Measurements from ENCODE around the gene TMEM250.
A peak's percentile ranks its signal among the peaks of the same experiment; 100 is the strongest.

The TMEM250 gene

DNA sequence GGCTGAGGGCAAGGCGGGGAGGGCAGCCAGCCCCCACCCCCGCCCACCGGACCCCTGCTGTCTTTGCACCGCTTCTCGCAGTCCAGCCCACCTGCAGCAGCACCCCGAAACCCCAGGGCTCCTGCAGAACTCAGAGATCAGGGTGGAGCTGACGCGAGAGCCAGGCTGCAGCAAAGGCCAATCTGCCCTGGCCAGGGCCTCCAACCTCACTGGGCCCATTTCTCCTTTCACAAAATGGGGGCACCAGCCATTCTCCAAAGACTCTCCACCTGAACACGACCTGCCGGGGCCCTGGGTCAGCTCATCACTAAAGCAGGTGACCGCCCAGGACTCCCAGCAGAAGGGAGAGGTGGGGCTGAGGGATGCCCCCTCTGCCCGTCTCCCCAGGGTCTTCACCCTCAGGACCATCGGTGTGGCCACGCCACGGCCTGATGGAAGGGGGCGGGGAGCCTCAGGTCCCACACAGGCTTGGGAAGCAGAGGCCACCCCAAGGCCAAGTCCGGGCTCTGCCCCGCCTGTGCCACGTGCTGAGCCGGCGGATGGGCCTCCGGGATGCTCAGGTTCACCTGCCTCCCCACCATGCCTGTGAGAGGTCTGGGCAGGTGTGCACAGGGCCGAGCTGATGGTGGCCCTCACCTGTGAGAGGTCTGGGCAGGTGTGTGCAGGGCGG is 36.7 kb downstream of the TMEM250 start:
- no peak for DNase-seq

DNA sequence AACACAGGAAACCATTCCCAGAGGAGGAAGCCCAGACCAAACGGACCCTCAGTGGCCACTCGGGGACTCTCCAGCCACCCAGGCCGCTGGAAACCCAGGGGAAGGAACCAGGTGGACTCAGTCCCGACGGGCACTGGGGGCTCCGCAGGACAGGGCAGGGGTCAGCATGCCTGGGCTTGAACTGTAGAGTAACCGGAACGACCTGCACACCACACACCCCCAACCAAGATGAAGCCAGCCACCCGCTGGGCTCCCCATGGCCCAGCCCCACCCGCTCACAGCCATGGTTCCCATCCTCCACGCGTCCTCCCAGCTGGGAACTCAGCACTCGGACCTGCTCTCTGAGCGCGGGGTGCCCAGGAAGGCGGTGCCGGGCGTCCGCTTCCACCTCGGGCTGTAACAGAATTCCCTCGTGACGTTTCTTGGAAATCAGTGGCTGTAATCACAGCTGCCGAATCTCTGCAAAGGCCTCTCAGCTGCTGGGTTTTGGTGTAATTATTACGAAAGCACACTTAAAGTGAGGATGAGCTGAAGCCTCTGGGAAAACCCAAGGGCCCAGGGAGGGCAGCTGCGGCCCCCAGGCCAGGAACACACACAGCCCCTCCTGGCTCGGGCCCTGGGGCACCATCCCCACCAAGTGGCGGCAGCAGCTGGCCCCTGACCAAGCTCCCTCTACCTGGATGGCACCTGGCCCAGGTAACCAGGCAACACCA is 37.4 kb downstream of the TMEM250 start:
- DNase-seq: peak; percentile 23

GRCh38 chr9:136080716-136081112 is 38.0 kb downstream of the TMEM250 start:
- no peak for DNase-seq

DNA sequence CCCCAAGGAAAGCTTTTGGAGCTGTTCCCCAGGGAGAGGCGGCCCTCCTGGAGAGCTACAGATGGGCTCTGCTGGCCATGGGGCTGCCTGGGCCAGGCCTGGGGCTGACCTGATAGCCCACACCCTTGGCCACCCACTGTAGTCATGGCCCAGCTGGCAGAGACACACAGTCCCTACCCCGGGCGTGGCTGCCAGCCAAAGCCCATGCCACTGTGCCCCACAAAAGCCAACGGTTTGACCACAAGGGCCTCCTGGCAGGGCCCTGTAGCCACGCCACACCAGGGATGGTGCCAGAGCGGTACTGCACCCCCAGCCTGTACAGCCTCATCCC is 38.8 kb downstream of the TMEM250 start:
- no peak for DNase-seq

DNA sequence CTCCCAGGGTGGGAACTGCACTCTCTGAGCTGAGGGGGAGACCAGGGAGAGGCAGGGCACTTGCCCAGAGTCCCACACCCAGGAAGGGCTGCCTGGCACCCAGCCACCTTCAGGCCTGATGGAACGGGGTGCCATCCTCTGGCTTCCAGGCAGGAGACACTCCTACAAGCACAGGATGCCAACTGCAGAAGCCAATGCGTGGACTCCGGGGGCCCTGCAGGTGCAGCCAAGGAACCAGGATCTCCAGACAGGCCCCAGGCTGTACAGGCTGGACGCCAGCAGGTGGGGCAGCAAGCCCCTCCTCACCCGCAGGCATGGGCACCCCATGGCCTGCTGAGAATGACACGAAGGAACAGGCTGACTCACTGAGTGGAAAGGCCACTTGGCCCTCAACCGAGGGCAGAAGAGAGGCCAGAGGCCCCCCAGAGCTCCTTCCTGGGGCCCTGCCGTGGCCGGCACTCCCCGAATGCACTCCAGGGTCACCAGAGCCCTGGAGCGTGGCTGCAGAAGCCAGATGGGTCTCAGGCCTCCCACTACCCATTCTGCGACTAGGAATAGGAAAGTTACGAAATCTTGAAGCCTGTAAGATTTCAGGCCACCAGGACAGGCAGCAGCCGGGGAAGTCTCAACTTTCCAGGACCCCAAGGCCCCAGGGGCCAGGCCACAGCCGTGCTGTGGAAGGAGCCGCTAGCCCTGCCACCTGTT is 39.3 kb downstream of the TMEM250 start:
- DNase-seq: no peak

- DNase-seq: no peak
Observed at GRCh38 chr9:136078498-136079011, 40.1 kb downstream of the TMEM250 start.

DNA sequence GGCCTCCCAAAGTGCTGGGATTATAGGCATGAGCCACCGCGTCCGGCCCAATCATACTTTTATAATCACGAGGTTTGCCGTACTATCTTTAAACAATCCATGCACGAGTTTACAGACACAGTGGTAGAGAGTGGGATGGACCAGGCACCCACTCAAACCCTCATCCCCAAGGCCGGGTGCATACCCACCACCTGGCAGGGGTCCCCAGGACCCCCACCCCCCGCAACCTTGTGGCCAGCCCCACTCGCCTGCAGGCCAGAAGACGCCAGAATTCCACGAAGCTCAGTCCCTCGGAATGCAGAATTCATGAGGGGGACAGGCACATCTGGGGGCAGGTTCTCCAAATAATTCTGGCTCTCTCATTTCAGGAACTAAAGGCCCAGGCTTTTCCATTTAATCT is 40.7 kb downstream of the TMEM250 start:
- DNase-seq: no peak

DNA sequence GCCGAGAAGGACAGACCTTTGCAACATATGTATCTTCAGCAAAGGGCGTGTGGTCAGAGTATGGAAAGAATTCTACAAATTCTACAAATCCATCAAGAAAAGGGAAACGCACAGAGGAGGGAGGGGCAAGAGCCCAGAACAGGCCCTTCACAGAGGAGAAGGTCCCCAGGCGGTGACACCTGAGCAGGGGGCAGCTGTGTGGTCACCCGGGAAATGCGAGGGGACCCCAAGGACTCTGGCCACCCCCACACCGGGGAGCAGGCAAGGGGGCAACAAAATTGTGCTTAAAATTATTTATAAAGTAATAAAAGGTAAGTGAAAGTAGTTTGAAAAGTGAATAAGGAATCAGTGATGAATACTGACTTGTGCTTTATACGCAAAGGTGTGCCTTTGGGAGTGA is 41.2 kb downstream of the TMEM250 start:
- DNase-seq: no peak

- DNase-seq: no peak
Observed at GRCh38 chr9:136075881-136076678, 42.6 kb downstream of the TMEM250 start.

DNA sequence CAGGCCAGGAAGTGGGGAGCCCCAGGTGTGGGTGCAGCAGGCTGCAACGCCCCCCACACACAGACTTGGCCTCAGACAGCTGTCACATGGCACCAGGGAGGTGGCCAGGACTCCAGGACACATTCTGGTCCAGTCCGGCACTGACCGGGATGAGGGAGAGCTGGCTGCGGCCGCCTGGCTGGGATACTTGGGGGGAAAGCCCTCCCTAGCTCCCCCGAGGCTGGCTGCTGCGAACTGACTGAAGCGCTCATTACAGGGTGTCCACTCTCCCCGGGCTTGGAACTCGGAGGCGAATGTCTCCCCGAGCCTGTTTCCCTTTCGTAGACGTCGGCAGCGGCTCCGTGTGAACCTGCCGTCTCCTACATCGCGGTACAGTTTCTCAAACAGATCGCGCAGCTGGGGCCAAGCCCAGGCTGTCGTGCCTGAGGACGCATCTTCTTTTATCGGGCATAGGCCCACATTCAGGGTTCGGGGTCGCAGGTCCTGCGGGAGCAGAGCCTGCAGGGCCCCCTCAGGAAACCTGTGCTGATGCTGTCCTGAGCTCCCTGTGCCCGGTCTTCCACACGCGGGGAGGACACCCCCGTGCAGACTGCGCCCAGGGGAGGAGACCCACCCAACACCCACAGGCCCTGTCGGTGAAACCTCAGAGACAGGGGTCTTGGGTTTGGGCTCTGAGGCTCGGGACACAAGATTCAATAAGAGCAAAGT is 43.4 kb downstream of the TMEM250 start:
- DNase-seq: no peak

DNA sequence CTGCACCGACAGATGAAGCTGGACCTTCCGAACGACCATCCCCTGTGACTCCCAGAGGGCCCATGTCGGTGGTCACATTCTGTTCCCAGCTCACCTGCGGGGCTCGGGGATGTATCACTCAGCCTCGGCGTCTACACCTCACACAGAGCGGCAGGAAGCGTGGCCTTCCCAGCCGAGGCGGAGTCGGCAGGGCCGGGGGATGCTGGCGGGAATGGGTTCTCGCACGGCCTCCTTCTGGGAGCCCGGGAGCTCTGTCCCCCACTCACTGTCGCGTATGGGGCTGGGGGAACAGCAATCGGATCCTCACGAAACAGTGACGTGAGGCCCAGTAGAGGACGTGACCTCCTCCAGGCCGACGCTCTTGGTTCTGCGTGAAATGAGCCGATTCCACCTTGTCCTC is 44.0 kb downstream of the TMEM250 start:
- no peak for DNase-seq

Data from NCI-H2227 treated with DMSO at 0.1 percent for 48 hours (cell line).